GM18867 (cell line): ENCODE measurements around the gene MAG.
"Not testable (repeated sequence)": the region's sequence is repeated elsewhere in the genome, so short reads cannot be mapped to it uniquely, and the experiment has no call there.

Experiments
- ATAC-seq: cut with Tn5 transposase; IDR thresholded peaks from one replicate; pipeline ENCODE4 v1.9.1; 2021; ENCODE audit warnings: mild to moderate bottlenecking, moderate library complexity; ENCODE audit not compliant: unreplicated experiment

Gene MAG

GRCh38 chr19:35279985-35280821 is 11.8 kb upstream of the MAG start:
- no peak for ATAC-seq

DNA sequence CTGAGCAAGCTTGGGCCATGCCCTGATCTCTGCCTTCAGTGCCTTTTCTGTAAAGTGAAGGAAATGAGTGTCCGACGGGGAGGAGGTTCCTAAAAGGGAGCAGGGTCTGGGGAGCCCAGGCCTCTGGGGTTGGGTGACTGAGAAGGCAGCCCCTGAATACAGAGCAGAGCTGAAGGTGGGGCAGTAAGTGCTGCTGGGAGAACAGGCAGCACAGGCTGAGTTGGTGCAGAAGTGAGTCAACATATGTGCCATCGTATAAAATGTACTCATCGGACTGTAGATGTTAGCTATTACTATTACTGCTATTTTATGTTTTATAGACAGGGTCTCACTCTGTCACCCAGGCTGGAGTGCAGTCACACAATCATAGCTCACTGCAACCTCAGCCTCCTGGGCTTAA is 10.7 kb upstream of the MAG start:
- ATAC-seq: no peak

DNA sequence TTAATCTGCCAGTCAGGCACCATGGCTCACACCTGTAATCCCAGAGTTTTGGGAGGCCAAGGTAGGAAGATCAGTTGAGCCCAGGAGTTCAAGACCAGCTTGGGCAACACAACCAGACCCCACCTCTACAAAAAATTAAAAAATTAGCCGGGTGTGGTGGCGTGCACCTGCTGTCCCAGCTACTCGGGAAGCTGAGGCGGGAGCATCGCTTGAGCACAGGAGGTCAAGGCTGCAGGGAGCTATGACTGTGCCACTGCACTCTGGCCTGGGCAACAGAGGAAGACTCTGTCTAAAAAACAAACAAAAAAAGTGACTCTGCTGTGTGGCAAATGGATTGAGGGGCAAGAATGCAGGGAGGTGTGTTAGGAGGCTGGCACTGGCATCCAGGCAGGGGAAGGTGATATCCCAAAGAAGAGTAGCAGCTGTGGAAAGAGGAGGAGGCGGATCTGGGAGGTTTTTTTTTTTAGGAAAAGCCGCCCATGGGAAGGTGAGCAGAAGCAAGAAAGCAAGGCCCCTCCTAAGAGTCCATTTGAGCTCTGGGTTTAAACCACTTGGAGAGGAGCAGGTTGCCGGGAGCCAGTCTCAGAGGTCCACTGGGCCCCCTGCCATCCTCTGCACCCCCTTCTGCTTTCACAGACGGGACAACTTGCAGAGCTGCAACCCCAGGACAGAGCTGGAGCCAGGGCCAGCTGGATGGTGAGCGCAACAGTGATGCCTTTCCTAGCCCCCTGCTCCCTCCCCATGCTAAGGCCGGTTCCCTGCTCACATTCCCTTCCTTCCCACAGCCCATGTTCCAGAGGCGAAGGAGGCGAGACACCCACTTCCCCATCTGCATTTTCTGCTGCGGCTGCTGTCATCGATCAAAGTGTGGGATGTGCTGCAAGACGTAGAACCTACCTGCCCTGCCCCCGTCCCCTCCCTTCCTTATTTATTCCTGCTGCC is 7.5 kb upstream of the MAG start:
- ATAC-seq: no peak

DNA sequence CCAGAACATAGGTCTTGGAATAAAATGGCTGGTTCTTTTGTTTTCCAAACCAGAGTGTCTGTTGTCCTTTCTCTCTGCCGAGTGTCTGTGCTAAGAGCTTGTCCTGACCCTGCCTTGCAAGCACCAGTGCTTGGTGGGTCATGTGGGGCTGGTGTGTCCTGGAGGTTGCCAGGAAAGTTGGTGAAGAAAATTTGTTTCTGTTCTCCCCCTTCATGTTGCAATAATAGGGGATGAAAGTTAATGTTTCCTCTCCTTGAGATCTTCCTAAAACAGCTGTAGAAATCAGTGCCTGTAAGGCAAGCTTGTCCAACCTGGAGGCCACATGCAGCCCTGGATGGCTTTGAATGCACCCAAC is 6.9 kb upstream of the MAG start:
- ATAC-seq: no peak

GRCh38 chr19:35285465-35285864 is 6.5 kb upstream of the MAG start:
- ATAC-seq: not testable (repeated sequence)

DNA sequence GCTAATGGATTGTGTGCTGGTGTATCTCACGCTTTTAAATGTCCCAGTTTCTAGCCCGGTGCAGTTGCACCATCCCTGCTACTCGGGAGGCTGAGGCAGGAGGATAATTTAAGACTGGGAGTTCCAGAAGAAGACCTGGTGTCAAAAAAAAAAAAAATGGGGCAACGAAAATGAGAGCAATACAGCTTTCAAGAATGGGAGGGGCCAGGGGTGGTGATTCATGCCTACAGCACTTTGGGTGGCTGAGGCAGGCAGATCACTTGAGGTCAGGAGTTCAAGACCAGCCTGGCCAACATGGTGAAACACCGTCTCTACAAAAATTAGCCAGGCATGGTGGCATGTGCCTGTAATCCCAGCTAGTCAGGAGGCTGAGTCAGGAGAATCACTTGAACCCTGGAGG is 5.9 kb upstream of the MAG start:
- ATAC-seq: not testable (repeated sequence)

DNA sequence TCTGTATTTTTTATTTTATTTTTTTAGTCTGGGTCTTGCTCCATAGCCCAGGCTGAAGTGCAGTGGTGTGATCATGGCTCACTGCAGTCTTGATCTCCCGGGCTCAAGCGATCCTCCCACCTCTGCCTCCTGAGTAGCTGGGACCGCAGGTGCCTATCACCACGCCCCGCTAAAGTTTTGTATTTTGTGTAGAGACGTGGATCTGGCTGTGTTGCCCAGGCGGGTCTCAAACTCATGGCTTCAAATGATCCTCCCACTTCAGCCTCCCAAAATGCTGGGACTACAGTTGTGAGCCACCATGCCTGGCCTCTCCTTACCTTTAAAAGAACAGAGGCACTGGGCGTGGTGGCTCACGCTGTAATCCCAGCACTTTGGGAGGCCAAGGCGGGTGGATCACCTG is 4.2 kb upstream of the MAG start:
- ATAC-seq: no peak

GRCh38 chr19:35288331-35288730 is 3.6 kb upstream of the MAG start:
- no peak for ATAC-seq

DNA sequence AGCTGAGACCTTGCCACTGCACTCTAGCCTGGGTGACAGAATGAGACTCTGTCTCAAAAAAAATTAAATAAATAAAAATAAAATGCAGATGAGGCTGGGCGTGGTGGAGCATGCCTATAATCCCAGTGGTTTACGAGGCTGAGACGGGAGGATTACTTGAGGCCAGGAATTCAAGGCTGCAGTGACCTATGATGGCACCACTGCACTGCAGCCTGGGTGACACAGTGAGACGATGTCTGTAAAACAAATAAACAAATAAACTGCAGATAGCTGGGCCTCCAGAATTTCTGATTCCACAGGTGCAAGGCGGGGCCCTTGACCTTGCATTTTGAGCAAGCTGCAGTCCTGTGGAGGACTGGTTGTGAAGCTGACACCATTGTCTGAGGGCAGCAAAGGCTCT is 3.1 kb upstream of the MAG start:
- ATAC-seq: no peak

GRCh38 chr19:35290381-35291127 is 1.4 kb upstream of the MAG start:
- no peak for ATAC-seq

DNA sequence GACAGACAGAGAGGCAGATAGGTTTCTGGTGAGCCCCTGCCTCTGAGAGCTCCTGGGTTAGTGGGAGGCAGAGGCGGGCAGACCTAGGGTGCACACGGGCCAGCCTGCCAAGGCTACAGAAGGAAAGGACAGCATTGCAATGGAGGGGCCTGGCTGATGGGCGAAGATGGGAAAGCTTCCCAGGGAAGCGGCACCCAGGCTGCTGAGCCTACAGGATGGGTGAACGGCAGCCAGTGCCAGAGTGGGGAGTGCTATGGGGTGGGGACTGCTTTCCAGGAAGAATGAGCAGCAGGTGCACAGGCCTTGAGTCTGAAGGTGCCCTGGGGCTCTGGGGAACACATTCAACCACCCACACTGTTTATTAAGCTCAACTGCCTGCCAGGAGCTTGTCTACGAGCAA is 702 bp upstream of the MAG start:
- ATAC-seq: no peak

DNA sequence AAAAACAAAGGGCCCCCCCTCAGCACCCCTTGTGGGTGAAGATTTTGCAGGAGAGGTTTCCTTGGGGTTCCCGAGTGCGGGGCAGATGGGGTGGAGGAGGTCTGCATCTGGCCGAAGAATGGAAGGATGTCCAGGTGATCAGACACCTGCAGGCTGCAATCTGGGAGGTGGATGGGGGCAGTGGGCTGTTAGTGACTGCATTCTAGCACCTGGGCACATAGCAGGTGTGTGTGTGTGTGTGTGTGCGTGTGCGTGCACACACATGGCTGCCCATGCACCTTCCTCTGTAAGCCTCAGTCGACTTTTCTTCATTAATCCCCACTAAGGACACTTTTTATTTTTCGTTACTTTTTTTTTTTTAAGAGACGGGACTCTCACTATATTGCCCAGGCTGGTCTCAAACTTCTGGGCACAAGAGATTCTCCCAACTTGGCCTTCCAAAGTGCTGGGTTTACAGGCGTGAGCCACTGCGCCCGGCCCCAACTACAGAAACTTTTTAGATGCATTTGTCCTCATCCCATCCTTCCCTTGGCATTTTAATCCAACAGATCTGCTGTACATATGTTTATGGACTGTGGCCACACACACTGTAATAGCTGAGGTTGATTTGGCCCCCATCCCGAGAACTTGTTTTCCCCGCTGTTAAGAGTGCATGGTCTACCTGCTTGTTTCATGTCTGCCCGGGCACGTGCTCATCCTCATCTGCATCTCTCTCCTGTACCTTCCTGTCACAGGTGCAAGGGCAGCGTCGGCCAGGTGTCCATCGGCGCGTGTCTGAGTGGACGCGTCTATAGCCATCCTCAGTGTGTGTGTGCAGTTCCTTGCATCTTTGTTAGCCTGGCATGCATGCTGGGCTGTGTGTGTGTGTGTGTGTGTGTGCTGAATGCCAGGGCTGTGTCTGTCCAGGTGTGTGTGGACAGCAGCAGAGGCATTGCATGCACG is 731 bp downstream of the MAG start:
- no peak for ATAC-seq

- ATAC-seq: no peak
Measured at GRCh38 chr19:35293363-35293739, 1.4 kb downstream of the MAG start.

GRCh38 chr19:35293808-35294207 is 1.8 kb downstream of the MAG start:
- ATAC-seq: no peak

DNA sequence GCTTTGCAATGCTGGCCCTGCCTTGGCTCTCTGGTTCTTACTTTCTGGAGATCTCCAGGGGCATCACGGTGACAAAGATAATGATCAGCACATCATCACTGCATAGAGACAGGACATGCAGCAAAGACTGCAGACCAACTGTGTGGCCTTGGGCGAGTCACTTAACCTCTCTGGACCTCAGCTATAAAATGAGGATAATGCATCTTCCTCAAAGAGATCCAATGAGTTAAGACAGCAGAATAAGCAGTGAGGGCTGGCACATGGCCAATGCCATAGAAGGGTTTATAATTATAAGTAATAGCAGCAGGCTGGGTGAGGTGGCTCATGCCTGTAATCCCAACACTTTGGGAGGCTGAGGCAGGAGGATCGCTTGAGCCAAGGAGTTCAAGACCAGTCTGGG is 2.4 kb downstream of the MAG start:
- ATAC-seq: no peak

- ATAC-seq: no peak
Measured at GRCh38 chr19:35294859-35295791, 3.2 kb downstream of the MAG start.

GRCh38 chr19:35295792-35296462 is 4.0 kb downstream of the MAG start:
- no peak for ATAC-seq

DNA sequence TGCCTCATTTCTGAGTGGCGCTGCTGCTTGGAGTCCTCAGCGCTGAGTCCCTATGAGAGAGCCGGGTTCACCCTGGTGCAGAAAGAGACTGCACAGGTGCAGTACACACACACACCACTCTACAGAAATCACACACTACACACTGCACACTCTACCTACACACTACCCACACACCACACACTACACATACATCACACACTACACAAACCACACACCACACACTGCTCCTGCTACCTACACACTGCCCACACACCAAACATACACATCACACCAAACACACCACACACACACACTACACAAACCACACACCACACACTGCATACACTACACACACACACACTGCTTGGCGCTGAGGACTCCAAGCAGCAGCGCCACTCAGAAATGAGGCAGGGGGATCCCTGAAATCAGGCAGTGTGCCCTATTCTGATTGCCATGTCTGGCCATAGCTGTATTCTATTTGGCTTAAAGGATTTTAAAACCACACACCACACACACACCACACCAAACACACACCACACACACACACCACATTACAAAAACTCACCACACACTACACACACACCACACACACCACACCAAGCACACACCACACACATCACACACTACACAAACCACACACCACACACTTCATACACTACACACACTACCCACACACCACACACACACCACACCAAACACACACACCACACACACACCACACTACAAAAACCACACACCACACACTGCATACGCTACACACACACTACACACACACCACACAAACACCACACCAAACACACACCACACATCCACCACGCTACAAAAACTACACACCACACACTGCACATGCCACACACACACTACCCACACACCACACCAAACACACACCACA is 4.9 kb downstream of the MAG start:
- no peak for ATAC-seq
